IMR-90 (cell line): ENCODE results near the gene AGBL1. TPM values are rescaled to one million over a fixed set of nuclear protein-coding genes. Genes with fewer than 3 reads are reported as not detected.

Experiments used
- ATAC-seq: fragments of 200-7000 bp; cut with Tn5 transposase; 2 replicates; pipeline ENCODE4 v1.9.1; 2020; ENCODE audit warnings: low read depth, mild to moderate bottlenecking, moderate library complexity
- BruUV-seq: library from RNA; stranded (reverse); fragments of 400-500 nt; replicated peaks from 2 replicates; lab custom pipeline; 2021; lab: Mats Ljungman, UMichigan
- CTCF ChIA-PET: fragments of 300-600 bp; formaldehyde crosslinking; extraction: SDS; loops from one replicate; lab custom pipeline; 2021; ENCODE audit warnings: antibody characterized with exemption; lab: Yijun Ruan, JAX
- POLR2A ChIA-PET: fragments of 300-600 bp; sonication (Branson Sonifier 250); formaldehyde crosslinking; loops from one replicate; lab custom pipeline; 2022; ENCODE audit warnings: antibody characterized with exemption; ENCODE audit not compliant: unreplicated experiment; lab: Charles Lee
- DNase-seq: peaks from one replicate; pipeline ENCODE4 v3.0.0; 2013
- H2AFZ ChIP-seq: replicated peaks from 2 replicates; pipeline ENCODE3; 2013; ENCODE audit warnings: low read length, mild to moderate bottlenecking; ENCODE audit not compliant: poor library complexity
- H2AK5ac ChIP-seq: 2 replicates; pipeline ENCODE4 v1.6.1; 2013; ENCODE audit warnings: low read depth, low read length, inconsistent platforms
- H2AK9ac ChIP-seq: replicated peaks from 2 replicates; pipeline ENCODE3; 2013; ENCODE audit warnings: mild to moderate bottlenecking, low read depth, low read length, moderate library complexity; ENCODE audit not compliant: poor library complexity
- H2BK120ac ChIP-seq: 2 replicates; pipeline ENCODE4 v1.6.1; 2013; ENCODE audit warnings: low read depth, low read length, inconsistent platforms
- H2BK15ac ChIP-seq: 3 replicates; pipeline ENCODE4 v1.6.1; 2013; ENCODE audit warnings: low read depth, low read length, inconsistent platforms
- H2BK20ac ChIP-seq: 2 replicates; pipeline ENCODE4 v1.6.1; 2013; ENCODE audit warnings: low read depth, mild to moderate bottlenecking, inconsistent platforms, low read length, moderate library complexity
- H2BK5ac ChIP-seq: 2 replicates; pipeline ENCODE4 v1.6.1; 2013; ENCODE audit warnings: mild to moderate bottlenecking, low read depth, low read length, inconsistent platforms; ENCODE audit not compliant: poor library complexity, severe bottlenecking
- H3K14ac ChIP-seq: replicated peaks from 2 replicates; pipeline ENCODE4 v1.6.1; 2013; ENCODE audit warnings: low read depth, low read length, inconsistent platforms
- H3K18ac ChIP-seq: 2 replicates; pipeline ENCODE4 v1.6.1; 2013; ENCODE audit warnings: low read depth, low read length, control low read depth
- H3K23ac ChIP-seq: 2 replicates; pipeline ENCODE4 v1.6.1; 2013; ENCODE audit warnings: low read depth, low read length, inconsistent platforms
- H3K27ac ChIP-seq: 2 replicates; pipeline ENCODE4 v1.5.1; 2013; ENCODE audit warnings: mild to moderate bottlenecking, control low read depth, low read length; ENCODE audit not compliant: insufficient read depth
- H3K27me3 ChIP-seq: 2 replicates; pipeline ENCODE4 v1.6.1; 2013; ENCODE audit warnings: low read length; ENCODE audit not compliant: control insufficient read depth, insufficient read depth
- H3K36me3 ChIP-seq: 2 replicates; pipeline ENCODE4 v1.6.1; 2013; ENCODE audit warnings: low read length, mixed read lengths; ENCODE audit not compliant: control insufficient read depth, insufficient read depth
- H3K4ac ChIP-seq: 2 replicates; pipeline ENCODE4 v1.6.1; 2013; ENCODE audit warnings: low read depth, low read length, inconsistent platforms
- H3K4me1 ChIP-seq: 2 replicates; pipeline ENCODE4 v1.6.1; 2013; ENCODE audit warnings: low read length, mixed read lengths; ENCODE audit not compliant: control insufficient read depth, insufficient read depth
- H3K4me2 ChIP-seq: 2 replicates; pipeline ENCODE4 v1.6.1; 2013; ENCODE audit warnings: low read depth, mild to moderate bottlenecking, control low read depth, low read length, moderate library complexity
- H3K4me3 ChIP-seq: 2 replicates; pipeline ENCODE4 v1.5.1; 2013; ENCODE audit warnings: low read depth, mild to moderate bottlenecking, control low read depth, low read length, moderate library complexity; ENCODE audit not compliant: insufficient read depth
- H3K56ac ChIP-seq: 2 replicates; pipeline ENCODE4 v1.6.1; 2013; ENCODE audit warnings: low read length, inconsistent platforms; ENCODE audit not compliant: insufficient read depth; ENCODE audit errors: extremely low read depth
- H3K79me1 ChIP-seq, 2 experiments: 2 replicates each; pipeline ENCODE4 v1.6.1; 2013; ENCODE audit warnings: low read length in 2 of 2, inconsistent platforms in 1 of 2, low read depth in 1 of 2
- H3K9ac ChIP-seq: 2 replicates; pipeline ENCODE4 v1.6.1; 2013; ENCODE audit warnings: low read depth, low read length, control low read depth
- H3K9me1 ChIP-seq: 2 replicates; pipeline ENCODE4 v1.6.1; 2013; ENCODE audit warnings: low read length, inconsistent platforms; ENCODE audit not compliant: insufficient read depth
- H3K9me3 ChIP-seq: 2 replicates; pipeline ENCODE4 v1.6.1; 2013; ENCODE audit warnings: low read length; ENCODE audit not compliant: control insufficient read depth, insufficient read depth
- H4K20me1 ChIP-seq: 2 replicates; pipeline ENCODE4 v1.6.1; 2013; ENCODE audit warnings: low read length, inconsistent platforms; ENCODE audit not compliant: insufficient read depth
- H4K5ac ChIP-seq: 2 replicates; pipeline ENCODE4 v1.6.1; 2013; ENCODE audit warnings: mild to moderate bottlenecking, low read depth, low read length, control low read depth
- H4K8ac ChIP-seq, 2 experiments: 2 replicates each; pipeline ENCODE4 v1.6.1; 2013; ENCODE audit warnings: low read depth in 2 of 2, low read length in 2 of 2, control low read depth in 1 of 2, inconsistent platforms in 1 of 2
- H4K91ac ChIP-seq: 2 replicates; pipeline ENCODE4 v1.6.1; 2013; ENCODE audit warnings: low read depth, low read length, inconsistent platforms; ENCODE audit not compliant: insufficient read depth
- BHLHE40 ChIP-seq: fragments of 150-350 bp; IDR thresholded peaks from 2 replicates; pipeline ENCODE4 v1.6.1; 2016; ENCODE audit warnings: mild to moderate bottlenecking, low read depth, low read length
- CEBPB ChIP-seq: IDR thresholded peaks from 2 replicates; pipeline ENCODE4 v1.6.1; 2012; ENCODE audit warnings: low read depth, low read length, improper control_type of control experiment
- CHD1 ChIP-seq: IDR thresholded peaks from 2 replicates; pipeline ENCODE4 v1.6.1; 2012; ENCODE audit warnings: low read depth, low read length, improper control_type of control experiment
- ELK1 ChIP-seq: fragments of 150-350 bp; IDR thresholded peaks from 2 replicates; pipeline ENCODE4 v1.6.1; 2016; ENCODE audit warnings: low read depth, mild to moderate bottlenecking, low read length, moderate library complexity, borderline replicate concordance
- FOS ChIP-seq: fragments of 150-350 bp; IDR thresholded peaks from 2 replicates; pipeline ENCODE4 v1.6.1; 2016; ENCODE audit warnings: low read depth, low read length
- MAZ ChIP-seq: IDR thresholded peaks from 2 replicates; pipeline ENCODE4 v1.6.1; 2012; ENCODE audit warnings: low read depth, mild to moderate bottlenecking, low read length, improper control_type of control experiment, moderate library complexity, borderline replicate concordance
- MXI1 ChIP-seq: IDR thresholded peaks from 2 replicates; pipeline ENCODE4 v1.6.1; 2012; ENCODE audit warnings: low read depth, mild to moderate bottlenecking, low read length, moderate library complexity, borderline replicate concordance
- NFE2L2 ChIP-seq: fragments of 150-350 bp; IDR thresholded peaks from 2 replicates; pipeline ENCODE4 v1.6.1; 2016; ENCODE audit warnings: low read depth, mild to moderate bottlenecking, low read length
- RAD21 ChIP-seq: IDR thresholded peaks from 2 replicates; pipeline ENCODE4 v1.6.1; 2012; ENCODE audit warnings: low read length, improper control_type of control experiment
- RCOR1 ChIP-seq: IDR thresholded peaks from 2 replicates; pipeline ENCODE4 v1.6.1; 2012; ENCODE audit warnings: mild to moderate bottlenecking, low read length, improper control_type of control experiment; ENCODE audit not compliant: insufficient replicate concordance
- RFX5 ChIP-seq: IDR thresholded peaks from 2 replicates; pipeline ENCODE4 v1.8.0; 2012; ENCODE audit warnings: low read depth, mild to moderate bottlenecking, low read length, moderate library complexity
- USF2 ChIP-seq: fragments of 150-350 bp; IDR thresholded peaks from 2 replicates; pipeline ENCODE4 v1.6.1; 2017; ENCODE audit warnings: mild to moderate bottlenecking, antibody characterized with exemption, low read length, low read depth
- WGBS, 2 experiments: methylation state at CpG; one replicate each; pipeline versions ENCODE4 v1.1.5 to v1.1.7; 2013; ENCODE audit warnings: missing lambda C conversion rate in 2 of 2; ENCODE audit not compliant: insufficient read length in 1 of 2; ENCODE audit errors: extremely low coverage in 2 of 2; 5-methylcytosine and 5-hydroxymethylcytosine counted together
- dilution Hi-C: fragments of 300-500 bp; cut with HindIII; formaldehyde crosslinking; loops from one replicate; pipeline ENCODE4 v1.14.3; 2018; ENCODE audit warnings: low sequenced_read_pairs; ENCODE audit not compliant: unreplicated experiment
- in situ Hi-C: fragments of 300-500 bp; cut with MboI; formaldehyde crosslinking; loops from 3 replicates; pipeline ENCODE4 v1.14.3; 2019; ENCODE audit warnings: low sequenced_read_pairs, inconsistent platforms, mixed read lengths
- intact Hi-C: fragments of 100-400 bp; cut with micrococcal nuclease; formaldehyde crosslinking; loops from 2 replicates; pipeline ENCODE4 v1.10.0; 2022
- polyA plus RNA-seq, 3 experiments: library from polyadenylated mRNA; depleted of rRNA; stranded (reverse); fragments of >200 nt; gene quantifications; 2 replicates each; pipeline ENCODE4 v1.2.3, GENCODE V29; 2012; ENCODE audit warnings: low replicate concordance in 1 of 3
- total RNA-seq: library from RNA; depleted of rRNA; stranded (reverse); fragments of >200 nt; gene quantifications from 2 replicates; pipeline ENCODE4 v1.2.3, GENCODE V29; 2012

The AGBL1 gene
- total and polyA plus RNA-seq, 2 of the 4 experiments (the other 2 are of a cell fraction), result not detected

- ATAC-seq, result no peak
- POLR2A ChIA-PET, result no interaction called here
- BruUV-seq, result no TSS peak
Observed at GRCh38 chr15:86300390-86301125, 220.9 kb downstream of the AGBL1 start.

More at GRCh38 chr15:86300390-86301125, 220.9 kb downstream of the AGBL1 start:
- Histone ChIP-seq H3K9ac (no peak overlapping the region), H4K5ac (no peak overlapping the region), H2BK15ac (no peak overlapping the region), H3K27ac (no peak overlapping the region), H3K18ac (no peak overlapping the region), H2AK9ac (no peak overlapping the region), H4K91ac (no peak overlapping the region), H2BK20ac (no peak overlapping the region), H3K27me3 (no peaks in the 10 kb centered on the region), H3K14ac (no peak overlapping the region), H2BK5ac (no peak overlapping the region), H3K4me2 (no peak overlapping the region), H4K20me1 (no peaks in the 10 kb centered on the region), H3K56ac (no peak overlapping the region), H3K23ac (no peak overlapping the region), H3K9me3 (peaks cover 10% of the 10 kb centered on the region), H3K79me1 (no peaks in the 10 kb centered on the region), H3K9me1 (no peaks in the 10 kb centered on the region), H3K36me3 (no peaks in the 10 kb centered on the region), H2BK120ac (no peak overlapping the region), H3K4me1 (no peaks in the 10 kb centered on the region), H3K4ac (no peak overlapping the region), H2AK5ac (no peak overlapping the region), H4K8ac (no peak overlapping the region), H3K4me3 (no peak overlapping the region), H2AFZ (no peak overlapping the region)
- no CpG with 5 or more reads among the region's 4 CpGs for WGBS, 2 experiments
- in situ Hi-C loops, result no loop called here
- intact Hi-C loops, result no loop called here
- no peak for DNase-seq
- CTCF ChIA-PET, result no interaction called here
- dilution Hi-C loops, result no loop called here
- TF ChIP-seq MXI1 (no peak), NFE2L2 (no peak), BHLHE40 (no peak), CHD1 (no peak), FOS (no peak), RCOR1 (no peak), CEBPB (no peak), ELK1 (no peak), USF2 (no peak), RAD21 (no peak), RFX5 (no peak), MAZ (no peak)
